Measurements from ENCODE around the gene VSX1.

Gene VSX1

DNA sequence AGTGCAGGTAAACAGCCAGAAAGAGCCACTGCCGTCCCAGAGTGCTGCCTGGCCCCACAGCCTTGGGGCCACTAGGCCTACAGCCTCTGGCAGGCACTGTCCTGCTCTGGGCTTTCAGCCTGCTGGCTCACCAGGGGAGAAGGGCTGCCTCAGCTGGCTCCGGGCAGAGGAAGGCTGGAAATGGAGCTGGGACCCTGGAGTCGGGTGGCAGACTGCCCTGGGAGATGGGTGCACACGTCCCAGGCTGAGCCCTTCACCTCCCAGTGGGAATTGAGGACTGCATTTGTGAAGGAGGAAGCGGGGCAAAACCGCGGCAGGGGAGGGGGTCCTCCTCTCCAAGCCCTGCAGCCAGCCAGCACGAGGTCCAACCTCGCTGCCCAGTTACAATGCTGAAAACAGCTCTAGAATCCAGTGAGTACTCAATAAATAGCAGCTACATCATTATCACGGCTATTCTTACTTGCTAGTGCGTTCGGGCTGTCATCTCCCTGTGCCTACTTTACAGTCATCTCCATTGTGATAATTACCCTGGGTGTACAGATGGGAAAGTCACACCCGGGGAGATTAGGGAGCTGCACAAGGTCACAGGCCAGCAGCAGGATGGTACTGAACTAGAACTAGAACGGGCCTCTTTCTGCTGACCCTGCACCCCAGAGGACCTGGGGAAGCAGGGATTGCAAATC is 37.1 kb downstream of the VSX1 start:
- H3K4me3 ChIP-seq (ENCODE audit: low read depth, low read length) = no peak overlapping the region
- DNase-seq (ENCODE audit: low read depth) = no peak

DNA sequence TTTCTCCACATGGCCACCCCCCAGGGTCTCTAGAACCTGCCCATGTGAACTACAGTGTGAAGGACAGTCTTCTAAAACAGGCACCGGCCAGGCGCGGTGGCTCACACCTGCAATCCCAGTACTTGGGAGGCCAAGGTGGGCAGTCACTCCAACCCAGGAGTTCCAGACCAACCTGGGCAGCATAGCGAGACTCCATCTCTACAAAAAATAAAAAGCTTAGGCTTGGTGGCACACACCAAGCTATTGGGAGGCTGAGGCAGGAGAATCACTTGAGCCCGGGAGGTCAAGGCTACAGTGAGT is 37.7 kb downstream of the VSX1 start:
- H3K4me3 ChIP-seq (ENCODE audit: low read depth, low read length) = no peak overlapping the region
- DNase-seq (ENCODE audit: low read depth) = no peak

DNA sequence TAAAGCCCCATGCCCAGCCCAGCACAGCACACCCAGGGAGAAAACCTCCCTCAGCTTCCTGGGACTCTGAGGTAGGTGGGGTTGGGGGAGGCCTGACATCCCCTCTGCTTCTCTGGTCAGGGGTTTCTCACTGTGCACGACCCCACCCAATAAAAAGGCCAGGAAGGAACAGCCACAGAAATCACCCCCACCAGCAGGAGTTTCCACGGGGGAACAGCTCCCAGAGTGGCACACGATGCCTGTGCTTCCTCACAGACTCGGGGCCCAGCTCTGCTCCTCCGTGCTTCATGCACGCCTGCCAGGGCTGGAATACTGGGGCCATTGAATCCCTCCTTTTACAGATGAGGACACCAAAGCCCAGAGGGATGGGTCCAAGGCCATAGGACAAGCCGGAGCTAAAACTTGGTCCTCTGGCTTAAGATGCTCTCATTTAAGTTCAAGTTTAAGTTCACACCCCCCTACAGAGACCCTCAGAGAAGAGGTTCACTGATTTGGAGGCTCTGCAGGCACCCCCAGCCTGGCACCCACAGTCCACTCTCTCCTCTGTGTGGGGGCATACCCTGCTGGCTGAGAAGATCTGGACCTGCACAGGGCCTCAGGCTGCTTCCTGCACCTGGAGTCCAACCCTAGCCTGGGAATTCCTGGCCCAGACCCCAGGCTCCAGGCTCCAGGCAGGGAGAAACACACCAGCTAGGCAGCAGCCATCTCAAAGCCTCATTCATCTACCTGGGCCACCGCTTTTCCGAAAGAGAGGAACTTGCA is 38.3 kb downstream of the VSX1 start:
- no peak for DNase-seq (ENCODE audit: low read depth)
- no peak overlapping the region for H3K4me3 ChIP-seq (ENCODE audit: low read depth, low read length)

DNA sequence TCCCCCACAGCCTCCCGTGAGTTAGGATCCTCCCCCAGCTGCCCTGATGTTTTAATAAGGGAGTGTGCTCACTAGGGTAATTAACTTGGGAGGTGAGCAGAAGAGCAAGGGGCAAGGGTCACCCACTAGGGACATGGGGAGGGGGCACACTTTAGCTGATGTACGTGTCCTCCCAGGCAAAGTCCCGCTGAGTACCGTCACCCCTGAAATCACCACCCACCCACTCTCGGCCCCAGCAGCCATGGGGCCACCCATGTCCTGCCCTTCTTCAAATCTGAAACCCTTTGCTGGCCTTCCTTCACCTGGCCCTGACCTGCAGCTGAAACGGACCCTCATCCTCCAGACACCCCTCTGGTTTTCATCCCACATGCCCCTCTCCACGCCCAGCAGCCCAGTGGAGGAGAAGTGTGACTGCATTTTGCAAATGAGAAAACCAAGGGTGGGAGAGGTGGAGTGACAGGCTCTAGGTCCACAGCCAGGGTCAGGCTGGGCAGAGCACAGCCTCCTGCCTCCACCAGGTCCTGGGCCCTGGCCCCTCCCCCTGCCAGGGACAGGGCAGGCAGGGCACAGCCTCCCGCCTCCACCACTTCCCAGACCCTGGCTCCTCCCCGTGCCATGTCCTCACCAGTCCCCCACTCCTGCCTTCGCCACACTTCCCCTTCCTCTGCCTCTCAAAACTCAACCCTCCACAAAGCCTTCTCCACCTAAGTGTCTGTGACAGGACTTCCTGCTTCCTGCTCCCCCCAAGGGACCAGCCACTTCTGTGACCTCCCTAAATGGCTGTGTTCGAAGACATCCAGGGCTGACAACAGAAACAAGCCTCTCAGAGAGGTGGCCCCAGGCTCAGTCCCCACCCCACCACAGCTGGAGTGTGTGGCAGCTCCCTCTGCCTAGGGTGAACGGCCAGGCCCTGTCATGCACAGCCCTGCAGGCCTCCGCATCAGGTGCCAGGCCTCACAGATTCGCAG is 39.1 kb downstream of the VSX1 start:
- no peak overlapping the region for H3K4me3 ChIP-seq (ENCODE audit: low read depth, low read length)

DNA sequence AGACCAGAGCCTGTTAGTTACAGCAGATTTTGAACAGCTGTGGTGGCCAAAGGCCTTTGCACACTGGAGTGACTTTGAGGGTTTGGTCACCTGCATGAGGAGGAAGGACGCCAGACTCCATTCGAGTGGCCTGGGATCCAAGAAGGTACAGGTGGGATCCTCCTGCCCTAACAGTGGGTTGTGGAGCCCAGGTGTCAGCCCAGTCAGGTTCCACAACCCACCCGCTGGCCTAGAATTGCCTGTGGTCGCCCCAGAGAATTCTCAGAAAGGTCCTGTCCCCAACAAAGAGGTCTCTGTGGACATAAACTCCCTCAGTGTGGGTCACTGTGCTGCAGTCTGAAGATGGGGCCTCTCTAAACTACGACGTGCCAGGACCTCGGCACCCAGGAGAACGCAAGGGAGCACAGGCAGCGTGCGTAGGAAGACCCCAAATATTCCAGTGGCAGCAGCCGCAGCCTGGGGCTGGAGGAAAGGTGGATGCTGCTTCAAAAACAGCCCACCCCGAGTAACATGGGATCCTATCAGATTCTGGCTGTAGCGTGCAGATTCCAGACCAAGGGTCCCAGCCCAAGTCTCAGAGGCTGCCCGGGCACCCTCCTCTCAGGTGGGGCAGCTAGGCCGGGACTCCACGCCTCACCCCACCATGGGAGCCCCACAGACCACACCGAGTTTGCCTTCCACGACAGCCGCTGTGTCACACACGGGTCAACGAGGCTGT is 40.0 kb downstream of the VSX1 start:
- no peak overlapping the region for H3K4me3 ChIP-seq (ENCODE audit: low read depth, low read length)
- DNase-seq (ENCODE audit: low read depth) = no peak

More for the DNA sequence above, 39.1 kb downstream of the VSX1 start:
- DNase-seq (ENCODE audit: low read depth) = no peak

DNA sequence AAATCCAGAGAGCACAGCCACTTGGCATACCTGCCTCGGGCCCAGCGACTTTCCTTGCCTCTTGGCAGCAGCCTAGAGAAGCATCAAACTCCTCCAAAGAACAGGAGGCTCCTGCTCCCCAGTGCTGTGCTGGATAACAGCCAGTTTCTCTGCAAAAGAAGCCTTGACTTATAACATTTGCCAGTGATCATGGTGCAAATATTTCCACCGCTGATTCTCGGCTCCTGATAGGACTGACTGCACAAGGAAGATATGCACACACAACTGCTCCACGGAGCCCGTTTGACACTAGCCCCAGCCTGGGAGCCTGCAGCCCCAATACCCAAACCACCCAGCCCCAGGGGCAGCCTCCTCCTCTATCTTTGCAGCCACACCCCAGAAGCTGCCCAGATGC is 41.5 kb downstream of the VSX1 start:
- DNase-seq (ENCODE audit: low read depth) = peak; percentile 28

DNA sequence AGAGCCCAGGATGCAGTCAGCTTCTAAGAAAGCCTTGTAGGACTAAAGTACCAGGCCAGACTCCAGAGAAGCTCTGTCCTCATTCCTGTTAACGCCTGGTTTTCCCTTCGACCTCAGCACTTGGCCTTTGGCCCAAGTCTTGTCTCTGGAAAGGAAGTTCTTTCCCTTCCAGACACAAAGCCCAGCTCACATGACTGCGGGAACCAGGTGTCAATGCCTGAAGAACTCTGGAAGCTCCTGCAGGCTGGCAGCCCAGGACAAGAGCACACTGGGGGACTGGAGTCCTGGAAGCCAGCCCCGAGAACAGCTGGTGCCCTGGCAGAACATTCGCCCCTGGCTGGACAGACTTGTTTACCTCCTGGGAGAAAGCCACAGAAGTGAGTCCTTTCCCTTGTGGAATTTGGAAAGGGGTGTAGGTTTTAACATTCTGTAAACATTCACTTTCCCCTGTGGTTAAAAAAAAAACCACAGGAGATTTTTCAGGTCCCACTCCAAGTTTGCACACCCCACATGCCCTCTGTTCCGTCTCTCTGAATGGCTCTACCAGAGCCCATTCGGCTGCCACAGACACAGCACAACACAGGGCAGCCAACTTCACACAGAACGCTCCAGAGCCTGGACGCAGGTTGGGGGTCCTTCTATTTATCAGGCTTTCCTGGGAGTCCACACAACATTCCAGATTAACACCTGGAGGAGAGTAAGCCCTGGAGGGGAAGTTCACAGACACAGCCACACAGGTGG is 42.1 kb downstream of the VSX1 start:
- H3K4me3 ChIP-seq (ENCODE audit: low read depth, low read length) = no peak overlapping the region
- DNase-seq (ENCODE audit: low read depth) = no peak

More for the DNA sequence above, 41.5 kb downstream of the VSX1 start:
- no peak overlapping the region for H3K4me3 ChIP-seq (ENCODE audit: low read depth, low read length)

DNA sequence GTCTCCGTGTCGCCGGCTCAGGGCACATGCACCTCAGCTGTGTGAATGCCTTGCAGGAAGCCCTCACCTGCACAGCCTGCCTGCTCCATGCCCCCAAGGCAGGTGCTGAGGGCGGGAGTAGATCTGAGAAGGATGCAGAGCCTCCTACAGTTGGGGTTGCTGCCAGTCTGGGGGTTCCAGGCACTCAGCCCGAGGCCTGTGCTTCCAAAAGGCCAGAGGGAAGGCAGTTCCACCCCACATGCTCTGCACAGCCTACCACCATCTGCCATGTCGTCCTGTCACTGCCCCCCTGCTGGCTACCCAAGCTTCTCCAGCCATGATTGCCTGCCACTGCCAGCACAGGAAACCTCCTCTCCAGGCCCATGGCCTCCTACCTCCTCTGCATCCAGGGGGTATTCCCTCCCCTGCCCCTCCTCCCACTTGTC is 43.3 kb downstream of the VSX1 start:
- H3K4me3 ChIP-seq (ENCODE audit: low read depth, low read length) = no peak overlapping the region
- no peak for DNase-seq (ENCODE audit: low read depth)

DNA sequence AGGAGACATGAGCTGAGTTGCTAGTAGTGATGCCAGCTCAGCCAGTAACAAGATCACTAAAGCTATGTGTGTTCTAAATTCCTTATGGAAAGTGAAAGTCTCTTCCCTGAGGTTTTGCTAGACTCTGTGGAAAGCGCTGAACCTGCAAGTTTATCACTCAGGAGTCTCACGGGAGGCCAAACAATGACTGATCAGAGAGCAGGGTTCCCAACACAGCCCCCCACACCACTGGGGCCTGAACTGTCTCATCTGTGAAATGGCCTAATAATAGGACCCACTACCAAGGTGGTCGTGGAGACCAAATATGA is 43.9 kb downstream of the VSX1 start:
- no peak overlapping the region for H3K4me3 ChIP-seq (ENCODE audit: low read depth, low read length)
- DNase-seq (ENCODE audit: low read depth) = no peak

DNA sequence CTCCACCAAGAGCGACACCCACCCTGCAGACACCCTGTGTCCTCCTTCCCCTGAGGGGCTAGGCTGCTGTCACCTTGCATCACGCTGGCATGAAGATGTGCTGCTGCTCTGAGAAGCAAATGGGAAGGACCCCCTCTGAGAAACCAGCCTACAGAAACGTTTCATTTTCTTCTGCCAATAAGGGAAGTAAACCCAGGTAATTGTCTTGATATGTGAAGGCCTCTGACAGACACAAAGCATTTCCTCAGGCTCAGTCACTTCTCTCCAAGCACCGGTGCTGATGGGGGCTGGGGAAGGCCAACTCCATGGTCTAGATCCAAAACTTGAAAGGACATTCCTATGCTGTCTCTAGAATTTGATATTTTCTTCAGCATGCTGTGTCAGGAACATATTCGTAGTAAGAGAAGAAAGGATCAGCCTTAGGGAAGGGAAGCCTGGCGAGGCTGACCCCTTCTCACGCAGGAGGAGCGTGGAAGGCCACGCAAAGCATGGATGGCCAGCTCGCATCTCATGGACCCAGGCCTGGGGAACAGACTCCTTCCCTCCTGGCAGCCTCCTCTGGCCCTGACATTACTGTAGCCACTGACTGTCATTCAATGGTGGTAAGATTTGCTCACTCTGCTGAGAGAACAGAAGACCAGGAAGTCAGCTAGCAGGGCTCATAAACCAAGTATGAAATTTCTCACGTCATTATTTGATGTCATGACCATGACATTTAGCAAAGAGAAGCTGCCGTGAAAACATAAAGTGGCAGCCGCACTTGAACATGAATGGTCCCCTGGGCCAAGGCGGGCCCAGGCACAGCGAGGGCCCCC is 44.4 kb downstream of the VSX1 start:
- no peak for DNase-seq (ENCODE audit: low read depth)
- no peak overlapping the region for H3K4me3 ChIP-seq (ENCODE audit: low read depth, low read length)

DNA sequence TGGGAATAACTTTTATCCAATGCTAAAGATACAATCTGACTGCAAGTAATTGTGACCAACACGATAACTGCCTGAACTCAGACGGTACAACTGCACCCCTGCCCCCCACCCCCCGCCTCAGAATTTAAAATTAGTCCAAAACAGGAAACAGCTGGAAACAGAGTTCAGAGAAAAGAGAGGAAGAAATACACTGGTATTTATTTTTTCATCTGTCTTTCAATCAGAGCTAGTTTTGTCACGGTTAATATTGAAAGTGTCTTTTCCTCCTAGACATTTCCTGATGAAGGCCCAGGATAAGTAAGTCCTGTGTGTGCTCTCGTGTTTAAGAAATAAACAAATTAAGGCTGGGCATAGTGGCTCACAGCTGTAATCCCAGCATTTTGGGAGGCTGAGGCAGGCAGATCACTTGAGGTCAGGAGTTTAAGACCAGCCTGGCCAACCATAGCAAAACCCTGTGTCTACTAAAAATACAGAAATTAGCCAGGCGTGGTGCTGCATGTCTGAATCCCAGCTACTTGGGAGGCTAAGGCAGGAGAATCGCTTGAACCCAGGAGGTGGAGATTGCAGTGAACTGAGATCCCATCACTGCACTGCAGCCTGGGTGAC is 45.5 kb downstream of the VSX1 start:
- no peak overlapping the region for H3K4me3 ChIP-seq (ENCODE audit: low read depth, low read length)
- DNase-seq (ENCODE audit: low read depth) = no peak

DNA sequence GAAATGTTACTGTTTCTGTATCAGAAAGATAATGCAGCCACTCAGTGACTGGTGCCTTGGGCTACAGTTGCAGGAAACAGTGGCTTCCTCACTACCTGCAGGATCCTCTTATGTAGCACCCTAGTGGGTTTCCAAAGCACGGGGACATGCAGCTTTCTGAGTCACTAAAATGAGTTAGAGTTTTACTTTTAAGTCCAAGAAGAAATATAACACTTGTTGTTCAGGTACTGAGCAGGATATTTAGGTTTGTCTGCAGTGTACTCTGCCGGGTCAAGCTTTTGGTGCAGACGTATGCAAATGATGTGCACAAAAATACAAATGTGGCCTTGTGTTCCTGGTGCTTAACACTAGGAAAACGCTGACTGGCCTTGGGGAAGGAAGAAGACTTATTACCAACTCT is 46.0 kb downstream of the VSX1 start:
- DNase-seq (ENCODE audit: low read depth) = no peak
- H3K4me3 ChIP-seq (ENCODE audit: low read depth, low read length) = no peak overlapping the region

DNA sequence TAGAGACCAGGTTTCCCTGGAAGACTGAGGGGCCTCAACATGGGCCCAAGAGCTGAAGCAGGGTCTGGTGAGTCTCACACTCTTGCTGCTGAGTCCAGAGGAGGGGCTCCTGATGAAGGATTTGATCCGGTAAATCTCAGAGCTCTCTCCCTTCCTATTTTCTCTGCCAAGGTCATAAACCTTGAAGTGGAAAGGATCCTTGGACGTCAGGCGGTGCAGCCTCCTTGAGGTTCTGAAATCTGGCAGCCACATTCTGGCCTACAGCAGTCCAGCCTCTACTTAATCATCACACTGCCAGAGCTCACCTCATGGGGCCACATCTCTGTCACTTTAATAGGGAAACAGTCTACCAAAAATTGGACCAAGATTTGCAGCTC is 48.0 kb downstream of the VSX1 start:
- no peak for DNase-seq (ENCODE audit: low read depth)
- H3K4me3 ChIP-seq (ENCODE audit: low read depth, low read length) = no peak overlapping the region

DNA sequence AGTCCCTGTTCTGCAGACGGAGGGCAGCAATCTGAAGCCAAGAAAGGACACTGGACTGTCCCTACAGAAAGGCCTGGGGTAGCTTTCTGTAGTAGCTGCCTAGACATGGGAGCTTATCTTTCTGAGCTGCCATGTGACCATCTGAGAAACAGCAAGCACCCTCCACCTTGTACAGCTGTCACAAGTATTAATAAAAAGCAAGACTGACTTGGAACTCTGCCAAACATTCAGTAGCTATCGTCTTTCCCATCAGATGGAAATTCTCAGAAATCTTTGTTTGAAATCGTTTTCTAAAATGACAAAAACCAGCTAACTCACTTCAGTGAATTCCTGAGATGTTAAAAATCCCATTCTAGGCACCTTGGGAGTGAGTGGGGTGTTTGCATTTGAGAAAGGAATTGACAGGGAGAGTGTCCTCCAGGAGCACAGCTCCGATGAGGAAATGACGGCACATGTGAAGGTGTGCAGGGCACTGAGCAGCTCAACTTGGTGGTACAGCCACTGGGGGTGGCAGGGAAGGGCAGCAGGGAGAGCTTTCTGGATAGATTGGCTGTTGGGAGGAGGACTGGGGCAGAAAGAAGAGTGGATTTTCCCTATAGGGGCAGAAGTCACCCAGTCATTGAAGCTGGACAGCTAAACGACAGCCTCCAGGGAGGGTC is 48.5 kb downstream of the VSX1 start:
- DNase-seq (ENCODE audit: low read depth) = no peak
- no peak overlapping the region for H3K4me3 ChIP-seq (ENCODE audit: low read depth, low read length)

DNA sequence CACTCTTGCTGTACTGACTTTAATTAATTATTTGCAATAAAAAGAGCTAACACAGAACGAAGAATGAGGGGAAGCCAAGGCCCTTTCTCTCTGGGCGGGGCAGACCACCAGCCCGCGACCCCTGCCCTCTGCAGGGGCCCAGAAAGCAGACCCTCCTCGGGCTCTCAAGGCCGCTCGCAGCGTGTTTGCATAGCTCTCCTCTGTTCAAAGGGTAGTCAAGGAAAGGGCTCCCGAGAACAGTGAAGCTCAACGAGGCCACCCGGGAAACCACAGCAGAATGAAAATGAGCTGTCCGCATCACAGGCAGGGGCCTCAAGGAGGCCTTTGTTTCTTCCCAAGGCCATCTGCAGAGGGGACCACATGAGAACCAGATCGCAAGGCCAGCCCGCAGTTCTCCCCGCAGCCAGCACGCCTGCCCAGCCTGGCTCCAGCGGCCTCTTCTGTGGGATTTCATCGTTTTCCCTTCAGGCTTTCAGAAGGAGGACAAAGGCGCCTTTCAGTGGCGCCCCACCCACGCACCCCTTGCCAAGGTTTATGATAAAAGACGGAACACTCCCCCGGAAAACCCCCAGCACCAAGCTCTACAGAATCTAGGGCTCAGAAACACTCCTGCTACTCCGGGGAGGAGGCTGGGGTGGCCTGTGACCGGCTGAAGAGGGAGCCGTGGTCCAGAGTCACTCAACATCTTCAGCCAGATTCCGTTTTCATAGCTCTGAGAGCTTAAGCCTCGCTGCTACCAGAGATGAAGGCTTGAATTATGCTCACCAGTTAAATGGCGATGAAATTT is 49.3 kb downstream of the VSX1 start:
- no peak overlapping the region for H3K4me3 ChIP-seq (ENCODE audit: low read depth, low read length)
- DNase-seq (ENCODE audit: low read depth) = no peak

DNA sequence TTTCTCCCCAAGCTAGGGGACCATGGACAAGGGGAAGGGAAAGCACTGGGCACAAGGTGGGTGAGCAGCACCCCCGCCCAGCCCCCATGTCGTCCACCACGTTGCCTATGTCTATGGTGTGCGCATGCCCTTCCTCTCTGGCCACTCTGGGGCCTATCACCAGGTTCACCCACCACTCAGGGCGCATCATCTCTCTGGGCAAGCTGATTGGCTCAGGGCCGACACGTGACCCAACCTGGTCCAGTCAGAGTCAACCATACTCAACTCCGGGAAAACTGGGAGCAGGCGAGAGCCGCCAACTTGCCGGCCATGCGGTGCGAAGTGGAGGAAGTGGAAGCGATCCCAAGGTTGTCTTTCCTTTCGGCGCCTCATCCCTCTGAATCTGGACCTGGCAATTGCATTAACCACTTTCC is 49.9 kb downstream of the VSX1 start:
- H3K4me3 ChIP-seq (ENCODE audit: low read depth, low read length) = no peak overlapping the region

DNA sequence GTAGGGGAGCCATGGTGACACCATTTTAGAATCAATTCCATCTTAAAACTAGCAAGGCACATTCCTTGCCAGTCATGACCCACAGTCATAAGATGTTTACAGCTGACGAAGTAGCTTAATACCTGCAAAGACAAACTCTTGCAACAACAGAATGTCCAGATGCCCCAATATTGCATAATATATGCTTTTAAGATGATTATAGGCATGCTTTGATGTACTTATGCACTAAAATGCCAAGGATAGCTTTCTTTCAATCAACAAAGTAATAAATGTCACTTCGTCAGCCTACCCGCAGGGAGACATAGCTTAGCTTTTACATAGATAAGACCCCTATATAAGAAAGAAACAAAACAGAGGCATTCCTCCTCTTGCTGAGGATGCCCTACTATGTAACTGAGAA is 50.7 kb downstream of the VSX1 start:
- H3K4me3 ChIP-seq (ENCODE audit: low read depth, low read length) = no peak overlapping the region

More for the DNA sequence above, 49.9 kb downstream of the VSX1 start:
- no peak for DNase-seq (ENCODE audit: low read depth)

More for the DNA sequence above, 50.7 kb downstream of the VSX1 start:
- no peak for DNase-seq (ENCODE audit: low read depth)
